A673 (cell line): ENCODE measurements around the gene IL1RAPL1. TPM values are rescaled to one million over a fixed set of nuclear protein-coding genes. Genes with fewer than 3 reads are reported as not detected.

ENCODE experiments used
- BruUV-seq: library from RNA; stranded (reverse); fragments of 400-500 nt; replicated peaks from 2 replicates; lab custom pipeline; 2021; lab: Mats Ljungman, UMichigan
- CTCF ChIA-PET: fragments of 300-600 bp; sonication (Branson Sonifier 250); formaldehyde crosslinking; loops from one replicate; lab custom pipeline; 2022; ENCODE audit warnings: antibody characterized with exemption; lab: Charles Lee
- POLR2A ChIA-PET: fragments of 300-600 bp; sonication (Branson Sonifier 250); formaldehyde crosslinking; loops from one replicate; lab custom pipeline; 2022; ENCODE audit warnings: antibody characterized with exemption; ENCODE audit not compliant: low non-redundant PET; lab: Charles Lee
- DNase-seq: peaks from one replicate; pipeline ENCODE4 v3.0.0-alpha.2; 2015; ENCODE audit warnings: low spot score
- H3K27ac ChIP-seq: fragments of 200-600 bp; sonication (generic); 2 replicates; pipeline ENCODE4 v1.5.1; 2016; ENCODE audit warnings: mixed run types, low read depth, mild to moderate bottlenecking, mixed read lengths, antibody characterized with exemption, low read length; ENCODE audit not compliant: poor library complexity, severe bottlenecking
- H3K27me3 ChIP-seq: fragments of 200-600 bp; sonication (generic); replicated peaks from 2 replicates; pipeline ENCODE4 v1.6.1; 2017; ENCODE audit warnings: mixed run types, low read depth, mild to moderate bottlenecking, mixed read lengths, antibody characterized with exemption, low read length; ENCODE audit not compliant: insufficient read depth, poor library complexity
- H3K36me3 ChIP-seq: fragments of 200-600 bp; sonication (generic); 2 replicates; pipeline ENCODE4 v1.6.1; 2016; ENCODE audit warnings: mixed run types, mild to moderate bottlenecking, mixed read lengths, antibody characterized with exemption, low read length; ENCODE audit not compliant: insufficient read depth, poor library complexity, severe bottlenecking
- H3K4me1 ChIP-seq: fragments of 200-600 bp; sonication (generic); 2 replicates; pipeline ENCODE4 v1.6.1; 2017; ENCODE audit warnings: mixed run types, mild to moderate bottlenecking, mixed read lengths, antibody characterized with exemption, low read length; ENCODE audit not compliant: insufficient read depth, poor library complexity, severe bottlenecking
- H3K4me3 ChIP-seq: fragments of 200-600 bp; sonication (generic); 2 replicates; pipeline ENCODE4 v1.5.1; 2016; ENCODE audit warnings: low read depth, mixed run types, mild to moderate bottlenecking, mixed read lengths, low read length; ENCODE audit not compliant: poor library complexity, severe bottlenecking
- H3K9me3 ChIP-seq: fragments of 200-600 bp; sonication (generic); 2 replicates; pipeline ENCODE4 v1.6.1; 2016; ENCODE audit warnings: mixed run types, low read depth, mild to moderate bottlenecking, mixed read lengths, antibody characterized with exemption, low read length; ENCODE audit not compliant: poor library complexity, severe bottlenecking
- EZH2 ChIP-seq: fragments of 200-600 bp; sonication (generic); IDR thresholded peaks from 2 replicates; pipeline ENCODE4 v1.6.1; 2017; ENCODE audit warnings: borderline replicate concordance, low read depth, mild to moderate bottlenecking, mixed read lengths, antibody characterized with exemption, low read length; ENCODE audit not compliant: poor library complexity, severe bottlenecking
- intact Hi-C: fragments of 100-400 bp; cut with micrococcal nuclease; formaldehyde crosslinking; loops from one replicate; pipeline ENCODE4 v1.10.0; 2022; ENCODE audit not compliant: unreplicated experiment
- total RNA-seq: library from RNA; stranded (reverse); gene quantifications from 2 replicates; pipeline ENCODE4 v1.2.3, GENCODE V29; 2021
- TF ChIP-seq, protein P1 (sequence below): fragments of 300-800, 200-600 bp; sonication (generic); conservative IDR thresholded peaks from 2 replicates; pipeline ENCODE4 v1.5.1; 2017; ENCODE audit warnings: low read depth, mild to moderate bottlenecking, antibody characterized with exemption, low read length, moderate library complexity, mixed read lengths

The IL1RAPL1 gene
- total RNA-seq, 1 experiment from 2014 or later: 0.21 TPM

DNA sequence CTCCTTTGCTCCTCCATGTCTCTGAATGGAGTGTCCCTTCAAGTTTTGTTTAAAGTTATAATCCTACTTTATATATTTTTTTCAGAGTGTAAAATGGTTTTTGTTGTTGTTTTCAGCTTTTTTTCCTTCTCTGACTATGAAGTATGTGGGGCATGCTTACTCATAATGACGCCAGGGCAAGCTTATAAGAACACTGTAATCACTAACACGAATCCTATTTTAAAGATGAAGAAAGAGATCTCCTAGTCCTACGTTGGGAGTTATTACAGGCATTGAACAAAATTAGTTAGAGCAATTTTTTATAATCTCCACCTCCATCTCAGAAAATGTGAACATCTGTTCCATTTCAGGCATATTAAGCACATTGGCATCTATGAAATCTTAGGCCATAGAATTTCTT lies 1360.0 kb downstream of the IL1RAPL1 start:
- no peak for DNase-seq
- Histone ChIP-seq H3K27ac (no peak overlapping the region), H3K27me3 (no peaks in the 10 kb centered on the region), H3K4me3 (no peak overlapping the region), H3K36me3 (no peaks in the 10 kb centered on the region), H3K9me3 (no peaks in the 10 kb centered on the region), H3K4me1 (no peaks in the 10 kb centered on the region)
- no peak for TF ChIP-seq EZH2
- TF ChIP-seq, protein P1, sequence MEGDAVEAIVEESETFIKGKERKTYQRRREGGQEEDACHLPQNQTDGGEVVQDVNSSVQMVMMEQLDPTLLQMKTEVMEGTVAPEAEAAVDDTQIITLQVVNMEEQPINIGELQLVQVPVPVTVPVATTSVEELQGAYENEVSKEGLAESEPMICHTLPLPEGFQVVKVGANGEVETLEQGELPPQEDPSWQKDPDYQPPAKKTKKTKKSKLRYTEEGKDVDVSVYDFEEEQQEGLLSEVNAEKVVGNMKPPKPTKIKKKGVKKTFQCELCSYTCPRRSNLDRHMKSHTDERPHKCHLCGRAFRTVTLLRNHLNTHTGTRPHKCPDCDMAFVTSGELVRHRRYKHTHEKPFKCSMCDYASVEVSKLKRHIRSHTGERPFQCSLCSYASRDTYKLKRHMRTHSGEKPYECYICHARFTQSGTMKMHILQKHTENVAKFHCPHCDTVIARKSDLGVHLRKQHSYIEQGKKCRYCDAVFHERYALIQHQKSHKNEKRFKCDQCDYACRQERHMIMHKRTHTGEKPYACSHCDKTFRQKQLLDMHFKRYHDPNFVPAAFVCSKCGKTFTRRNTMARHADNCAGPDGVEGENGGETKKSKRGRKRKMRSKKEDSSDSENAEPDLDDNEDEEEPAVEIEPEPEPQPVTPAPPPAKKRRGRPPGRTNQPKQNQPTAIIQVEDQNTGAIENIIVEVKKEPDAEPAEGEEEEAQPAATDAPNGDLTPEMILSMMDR: no peak
- intact Hi-C loops: loop anchor here (10.0 kb wide), 1 partner anchor 238 kb away; no protein-coding TSS in a partner anchor
- ChIA-PET POLR2A (no interaction called here), CTCF (no interaction called here)
- no TSS peak for BruUV-seq

DNA sequence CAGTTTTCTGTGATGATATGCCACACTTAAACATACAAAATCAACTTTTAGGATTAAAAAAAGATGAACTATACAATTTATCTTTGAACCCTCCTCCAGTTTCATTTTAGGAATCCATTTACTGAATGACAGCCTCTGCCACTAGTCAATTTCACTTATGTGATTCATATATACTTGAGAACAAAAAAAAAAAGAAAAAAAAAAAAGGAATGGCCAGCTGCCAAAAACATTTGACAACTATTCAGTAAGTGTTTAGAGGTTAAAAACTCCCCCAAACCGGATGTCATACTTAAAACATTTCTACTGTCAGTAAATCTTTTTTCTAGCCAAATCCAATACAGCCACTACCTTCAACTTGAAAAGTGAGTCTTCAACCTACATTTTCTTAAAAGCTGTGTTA lies 1361.4 kb downstream of the IL1RAPL1 start:
- no TSS peak for BruUV-seq
- Histone ChIP-seq H3K27me3 (no peaks in the 10 kb centered on the region), H3K4me3 (no peak overlapping the region), H3K27ac (no peak overlapping the region), H3K4me1 (no peaks in the 10 kb centered on the region), H3K36me3 (no peaks in the 10 kb centered on the region), H3K9me3 (no peaks in the 10 kb centered on the region)
- POLR2A ChIA-PET: no interaction called here
- peak; percentile 64 for DNase-seq
- no peak for TF ChIP-seq EZH2
- intact Hi-C loops: loop anchor here (10.0 kb wide), 1 partner anchor 236 kb away; no protein-coding TSS in a partner anchor
- CTCF ChIA-PET: no interaction called here

DNA sequence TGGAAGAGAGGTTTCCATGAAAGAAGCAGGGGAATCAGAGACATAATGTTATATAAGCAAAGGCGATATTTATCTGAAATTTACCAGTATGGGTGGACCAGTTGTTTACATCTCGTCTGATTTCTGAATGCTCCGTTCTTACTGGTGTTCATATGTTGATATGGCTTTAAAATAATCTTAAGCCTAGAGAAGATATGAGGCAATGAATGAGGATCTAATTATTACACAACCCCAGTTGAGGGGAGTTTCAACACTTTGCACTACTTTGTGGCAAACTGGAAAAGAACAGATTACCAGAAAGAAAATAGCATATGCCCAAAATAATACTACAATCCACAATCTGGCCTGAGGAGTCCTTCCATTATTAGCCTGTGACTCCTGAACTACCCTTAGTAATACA lies 1364.8 kb downstream of the IL1RAPL1 start:
- no peak for DNase-seq
- H3K4me1 ChIP-seq: no peaks in the 10 kb centered on the region
- no peaks in the 10 kb centered on the region for H3K27me3 ChIP-seq
- ChIA-PET CTCF (no interaction called here), POLR2A (no interaction called here)
- no peak overlapping the region for H3K27ac ChIP-seq
- H3K4me3 ChIP-seq: no peak overlapping the region
- TF ChIP-seq, protein P1: no peak
- TF ChIP-seq EZH2: no peak
- no peaks in the 10 kb centered on the region for H3K9me3 ChIP-seq
- no peaks in the 10 kb centered on the region for H3K36me3 ChIP-seq
- intact Hi-C loops: no loop called here
- no TSS peak for BruUV-seq

DNA sequence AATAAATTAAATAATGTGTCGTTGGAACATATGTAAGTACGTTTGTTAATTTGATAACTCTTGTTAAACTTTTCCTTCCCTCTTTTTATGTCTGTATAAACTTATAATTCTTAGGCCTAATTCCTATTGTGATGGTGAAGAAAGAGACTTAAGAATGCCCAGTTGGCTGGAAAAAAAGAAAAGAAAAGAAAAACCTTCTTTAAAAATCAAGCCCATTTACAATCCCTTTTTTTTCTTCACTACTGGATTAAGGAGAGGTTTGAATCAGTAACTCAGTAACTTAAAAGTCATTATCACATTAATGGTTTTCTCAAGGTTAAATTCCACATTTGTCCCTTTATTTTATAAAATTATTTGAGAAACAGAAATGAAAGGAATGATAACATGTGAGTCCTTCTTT lies 1374.8 kb downstream of the IL1RAPL1 start:
- CTCF ChIA-PET: no interaction called here
- TF ChIP-seq EZH2: no peak
- TF ChIP-seq, protein P1: no peak

More for the DNA sequence above, 1374.8 kb downstream of the IL1RAPL1 start:
- Histone ChIP-seq H3K27me3 (no peaks in the 10 kb centered on the region), H3K9me3 (no peaks in the 10 kb centered on the region), H3K36me3 (no peaks in the 10 kb centered on the region), H3K4me3 (no peak overlapping the region), H3K27ac (no peak overlapping the region), H3K4me1 (no peaks in the 10 kb centered on the region)
- POLR2A ChIA-PET: no interaction called here
- DNase-seq: no peak
- no TSS peak for BruUV-seq
- intact Hi-C loops: no loop called here
